HCT116 (cell line): ENCODE results near the gene PRG2. TPM values are rescaled to one million over a fixed set of nuclear protein-coding genes. Genes with fewer than 3 reads are reported as not detected.

Source experiments
- ATAC-seq: fragments of 200-7000 bp; cut with Tn5 transposase; 2 replicates; pipeline ENCODE4 v1.9.1; 2020; ENCODE audit warnings: mild to moderate bottlenecking, moderate library complexity
- BruUV-seq: library from RNA; stranded (reverse); fragments of 400-500 nt; replicated peaks from 2 replicates; lab custom pipeline; 2021; lab: Mats Ljungman, UMichigan
- CTCF ChIA-PET: fragments of 300-600 bp; sonication (Branson Sonifier 250); formaldehyde crosslinking; loops from one replicate; lab custom pipeline; 2021; ENCODE audit warnings: antibody characterized with exemption; lab: Charles Lee
- POLR2A ChIA-PET: fragments of 300-600, 350-600 bp; sonication (Branson Sonifier 250); formaldehyde crosslinking; loops from one replicate; lab custom pipeline; 2021; ENCODE audit warnings: antibody characterized with exemption; lab: Charles Lee
- RAD21 ChIA-PET, 2 experiments: fragments of 300-600 bp; sonication (Branson Sonifier 250); formaldehyde crosslinking; loops; one replicate each; lab custom pipeline; 2023; ENCODE audit warnings: low total read pairs in 2 of 2; ENCODE audit not compliant: uncharacterized antibody in 2 of 2, unreplicated experiment in 2 of 2, low non-redundant PET in 1 of 2; lab: Charles Lee
- DNase-seq: peaks from one replicate; pipeline ENCODE4 v3.0.0-alpha.2; 2010; ENCODE audit warnings: low read depth, low spot score
- H2AFZ ChIP-seq: fragments of 200-600 bp; shearing (Covaris generic), sonication (generic); 2 replicates; pipeline ENCODE4 v1.6.1; 2017; ENCODE audit warnings: low read depth, mixed run types, mixed read lengths, antibody characterized with exemption, low read length; ENCODE audit not compliant: poor library complexity, severe bottlenecking
- H3K27ac ChIP-seq: 2 replicates; pipeline ENCODE4 v1.5.1; 2012; ENCODE audit warnings: low read depth, low read length
- H3K27me3 ChIP-seq: fragments of 200-600 bp; sonication (generic); 2 replicates; pipeline ENCODE4 v1.6.1; 2016; ENCODE audit warnings: mixed run types, low read length, mixed read lengths; ENCODE audit not compliant: insufficient read depth
- H3K36me3 ChIP-seq, 2 experiments: fragments of 200-500 bp in 1 of 2; fragments of 200-600 bp in 1 of 2; sonication (Bioruptor generic) in 1 of 2; sonication (generic) in 1 of 2; 2 replicates each; pipeline versions ENCODE4 v1.5.1 to v1.6.1; 2014 to 2016; ENCODE audit warnings: low read length in 2 of 2, inconsistent platforms in 1 of 2, mixed read lengths in 1 of 2, mixed run types in 1 of 2; ENCODE audit not compliant: insufficient read depth in 2 of 2, control insufficient read depth in 1 of 2
- H3K4me1 ChIP-seq, 2 experiments: fragments of 200-600 bp in 1 of 2; sonication (generic) in 1 of 2; 2 replicates each; pipeline versions ENCODE4 v1.5.1 to v1.6.1; 2012 to 2017; ENCODE audit warnings: low read length in 2 of 2, inconsistent platforms in 1 of 2, mild to moderate bottlenecking in 1 of 2, mixed read lengths in 1 of 2, mixed run types in 1 of 2, moderate library complexity in 1 of 2; ENCODE audit not compliant: insufficient read depth in 2 of 2, control insufficient read depth in 1 of 2
- H3K4me2 ChIP-seq: fragments of 200-600 bp; sonication (generic); 2 replicates; pipeline ENCODE4 v1.6.1; 2017; ENCODE audit warnings: mixed run types, low read length, mixed read lengths
- H3K4me3 ChIP-seq, 2 experiments: fragments of 200-600 bp in 1 of 2; sonication (generic) in 1 of 2; replicated peaks in 1 of 2; 2 replicates each; pipeline ENCODE4 v1.5.1; 2011 to 2016; ENCODE audit warnings: low read length in 2 of 2, control low read depth in 1 of 2, low read depth in 1 of 2, mild to moderate bottlenecking in 1 of 2, mixed read lengths in 1 of 2, mixed run types in 1 of 2
- H3K79me2 ChIP-seq: fragments of 200-600 bp; sonication (generic); 2 replicates; pipeline ENCODE4 v1.6.1; 2017; ENCODE audit warnings: mild to moderate bottlenecking, mixed run types, low read length, moderate library complexity, mixed read lengths; ENCODE audit not compliant: insufficient read depth
- H3K9ac ChIP-seq: fragments of 200-600 bp; sonication (generic); 2 replicates; pipeline ENCODE4 v1.6.1; 2016; ENCODE audit warnings: low read length, mixed read lengths
- H3K9me2 ChIP-seq: fragments of 200-600 bp; sonication (generic), shearing (Covaris generic); 2 replicates; pipeline ENCODE4 v1.6.1; 2017; ENCODE audit warnings: mixed run types, mild to moderate bottlenecking, moderate library complexity; ENCODE audit not compliant: insufficient read depth
- H3K9me3 ChIP-seq, 2 experiments: fragments of 200-500 bp in 1 of 2; fragments of 200-600 bp in 1 of 2; sonication (Bioruptor generic) in 1 of 2; sonication (generic) in 1 of 2; 2 replicates each; pipeline ENCODE4 v1.6.1; 2014 to 2017; ENCODE audit warnings: low read length in 2 of 2, mixed read lengths in 2 of 2, inconsistent platforms in 1 of 2, low read depth in 1 of 2, mild to moderate bottlenecking in 1 of 2, mixed run types in 1 of 2, moderate library complexity in 1 of 2; ENCODE audit not compliant: control insufficient read depth in 1 of 2, insufficient read depth in 1 of 2
- H4K20me1 ChIP-seq: fragments of 200-600 bp; sonication (generic), shearing (Covaris generic); 2 replicates; pipeline ENCODE4 v1.6.1; 2017; ENCODE audit warnings: mixed run types, mild to moderate bottlenecking, moderate library complexity; ENCODE audit not compliant: insufficient read depth
- CEBPB ChIP-seq: IDR thresholded peaks from 2 replicates; pipeline ENCODE4 v1.6.1; 2012; ENCODE audit warnings: low read depth
- EZH2phosphoT487 ChIP-seq: fragments of 200-600 bp; IDR thresholded peaks from 2 replicates; pipeline ENCODE4 v1.6.1; 2018; ENCODE audit warnings: antibody characterized with exemption, borderline replicate concordance
- JUND ChIP-seq: IDR thresholded peaks from 2 replicates; pipeline ENCODE4 v1.6.1; 2012
- MAX ChIP-seq: IDR thresholded peaks from 2 replicates; pipeline ENCODE4 v1.6.1; 2012
- POLR2A ChIP-seq: IDR thresholded peaks from 2 replicates; pipeline ENCODE4 v1.7.0; 2011; ENCODE audit warnings: borderline replicate concordance; ENCODE audit not compliant: insufficient read depth, insufficient read length; ENCODE audit errors: extremely low read depth
- REST ChIP-seq: IDR thresholded peaks from 2 replicates; pipeline ENCODE4 v1.6.1; 2012; ENCODE audit warnings: low read depth
- SIN3A ChIP-seq: IDR thresholded peaks from 2 replicates; pipeline ENCODE4 v1.6.1; 2012; ENCODE audit warnings: low read depth
- TCF7L2 ChIP-seq: IDR thresholded peaks from 2 replicates; pipeline ENCODE4 v1.7.0; 2011; ENCODE audit warnings: borderline replicate concordance, inconsistent platforms; ENCODE audit not compliant: insufficient read depth, insufficient read length; ENCODE audit errors: extremely low read depth
- ZFX ChIP-seq: fragments of 450-650 bp; IDR thresholded peaks from 2 replicates; pipeline ENCODE4 v1.6.1; 2017
- intact Hi-C: fragments of 100-400 bp; cut with micrococcal nuclease; formaldehyde crosslinking; loops from 2 replicates; pipeline ENCODE4 v1.10.0; 2022
- total RNA-seq: library from RNA; stranded (reverse); gene quantifications from one replicate; pipeline ENCODE4 v1.2.1, GENCODE V29; 2021; ENCODE audit not compliant: unreplicated experiment
- TF ChIP-seq, protein P1 (sequence below): IDR thresholded peaks from 2 replicates; pipeline ENCODE4 v1.6.1; 2012

The PRG2 gene
- total RNA-seq, 1 experiment from 2014 or later: 0.81 TPM

DNA sequence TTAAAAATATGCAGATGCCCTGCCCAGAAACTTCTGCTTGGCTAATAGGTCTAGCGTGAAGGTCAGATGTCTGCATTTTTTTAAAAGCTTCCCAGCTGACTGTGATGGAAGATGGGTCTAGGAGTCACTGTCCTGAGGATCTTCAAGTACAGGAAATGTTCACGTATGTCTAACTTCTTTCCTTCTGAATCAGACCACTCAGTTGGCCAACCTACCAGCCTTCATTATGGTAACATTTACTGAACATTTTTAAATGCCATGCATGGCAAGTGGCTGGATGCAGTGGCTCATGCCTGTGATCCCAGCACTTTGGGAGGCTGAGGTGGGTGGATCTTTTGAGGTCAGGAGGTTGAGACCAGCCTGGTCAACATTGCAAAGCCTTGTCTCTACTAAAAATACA is 1.1 kb upstream of the PRG2 start:
- Histone ChIP-seq H3K36me3 (no peaks in the 10 kb centered on the region), H3K27ac (no peak overlapping the region), H3K9me2 (no peaks in the 10 kb centered on the region), H3K4me1 (no peaks in the 10 kb centered on the region), H3K9ac (no peak overlapping the region), H4K20me1 (no peaks in the 10 kb centered on the region), H3K4me3 (no peak overlapping the region), H2AFZ (no peak overlapping the region), H3K4me2 (no peak overlapping the region), H3K27me3 (peaks cover 5% of the 10 kb centered on the region), H3K79me2 (no peaks in the 10 kb centered on the region), H3K9me3 (no peaks in the 10 kb centered on the region)
- ATAC-seq: no peak
- no TSS peak for BruUV-seq
- TF ChIP-seq JUND (no peak), CEBPB (no peak), REST (no peak), MAX (no peak)
- TF ChIP-seq, protein P1, sequence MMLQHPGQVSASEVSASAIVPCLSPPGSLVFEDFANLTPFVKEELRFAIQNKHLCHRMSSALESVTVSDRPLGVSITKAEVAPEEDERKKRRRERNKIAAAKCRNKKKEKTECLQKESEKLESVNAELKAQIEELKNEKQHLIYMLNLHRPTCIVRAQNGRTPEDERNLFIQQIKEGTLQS: no peak
- RAD21 ChIA-PET: no interaction called here
- POLR2A ChIA-PET: no interaction called here
- CTCF ChIA-PET: no interaction called here
- no peak for DNase-seq
- intact Hi-C loops: no loop called here

DNA sequence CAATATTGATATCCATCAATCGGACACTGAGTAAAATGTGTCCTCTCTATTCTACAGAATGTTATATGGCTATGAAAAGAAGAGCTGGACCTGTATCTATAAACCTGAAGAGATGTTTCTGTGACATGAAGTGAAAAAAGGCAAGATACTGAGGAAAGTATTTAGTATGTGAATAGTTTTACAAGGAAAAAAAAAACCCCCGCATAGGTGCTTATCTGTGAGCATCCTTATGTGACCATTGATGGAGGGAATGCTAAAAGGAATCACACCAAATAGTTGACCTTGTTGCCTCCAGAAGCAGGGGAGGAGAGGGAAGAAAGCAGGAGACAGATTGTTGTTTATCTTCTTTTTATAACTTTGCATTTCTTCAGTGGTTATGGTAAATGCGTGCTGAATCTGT is 661 bp upstream of the PRG2 start:
- ChIA-PET POLR2A (no interaction called here), CTCF (no interaction called here), RAD21 (no interaction called here)
- Histone ChIP-seq H2AFZ (no peak overlapping the region), H3K36me3 (no peaks in the 10 kb centered on the region), H3K27me3 (peaks cover 5% of the 10 kb centered on the region), H3K27ac (no peak overlapping the region), H3K9me3 (no peaks in the 10 kb centered on the region), H3K4me1 (no peaks in the 10 kb centered on the region), H3K9me2 (no peaks in the 10 kb centered on the region), H3K4me2 (no peak overlapping the region), H3K79me2 (no peaks in the 10 kb centered on the region), H4K20me1 (no peaks in the 10 kb centered on the region), H3K4me3 (no peak overlapping the region), H3K9ac (no peak overlapping the region)
- no TSS peak for BruUV-seq
- no peak for DNase-seq
- no peak for ATAC-seq
- intact Hi-C loops: no loop called here
- TF ChIP-seq REST (no peak), MAX (no peak), POLR2A (no peak), SIN3A (no peak), ZFX (no peak), TCF7L2 (no peak), EZH2phosphoT487 (no peak)
